Choroid plexus epithelial cell (primary cell): ENCODE measurements around the gene OTOL1.
A peak's percentile ranks its signal among the peaks of the same experiment; 100 is the strongest.
"Not testable (repeated sequence)": the region's sequence is repeated elsewhere in the genome, so short reads cannot be mapped to it uniquely, and the experiment has no call there.

Experiments
- DNase-seq: peaks from one replicate; pipeline ENCODE4 v3.0.0-alpha.2; 2010; ENCODE audit warnings: low read depth
- H3K4me3 ChIP-seq: 2 replicates; pipeline ENCODE4 v1.5.1; 2011; ENCODE audit warnings: low read depth, mild to moderate bottlenecking, control low read depth, low read length, moderate library complexity
- TF ChIP-seq, protein P1 (sequence below): conservative IDR thresholded peaks from 2 replicates; pipeline ENCODE4 v1.5.1; 2011; ENCODE audit warnings: low read depth, mild to moderate bottlenecking, control low read depth, inconsistent platforms, low read length, moderate library complexity

The OTOL1 gene

DNA sequence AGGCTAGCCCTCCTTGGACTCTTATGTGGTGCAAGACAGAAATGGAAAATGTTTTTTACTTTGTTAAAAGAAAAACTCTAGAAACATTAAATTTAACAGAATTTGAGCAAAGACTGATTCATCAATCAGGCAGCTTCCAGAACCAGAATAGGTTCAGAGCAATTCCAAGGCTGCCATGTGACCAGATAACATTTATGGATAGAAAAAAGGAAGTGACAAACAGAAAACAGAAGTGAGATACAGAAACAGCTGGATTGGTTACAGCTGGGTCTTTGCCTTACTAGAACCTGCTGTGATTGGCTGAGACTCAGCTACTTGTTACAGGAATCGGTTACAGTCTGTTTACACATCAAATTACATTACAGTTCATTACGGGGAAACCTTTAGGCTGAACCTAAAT lies 22.5 kb upstream of the OTOL1 start:
- DNase-seq, result peak; percentile 1
- TF ChIP-seq, protein P1, sequence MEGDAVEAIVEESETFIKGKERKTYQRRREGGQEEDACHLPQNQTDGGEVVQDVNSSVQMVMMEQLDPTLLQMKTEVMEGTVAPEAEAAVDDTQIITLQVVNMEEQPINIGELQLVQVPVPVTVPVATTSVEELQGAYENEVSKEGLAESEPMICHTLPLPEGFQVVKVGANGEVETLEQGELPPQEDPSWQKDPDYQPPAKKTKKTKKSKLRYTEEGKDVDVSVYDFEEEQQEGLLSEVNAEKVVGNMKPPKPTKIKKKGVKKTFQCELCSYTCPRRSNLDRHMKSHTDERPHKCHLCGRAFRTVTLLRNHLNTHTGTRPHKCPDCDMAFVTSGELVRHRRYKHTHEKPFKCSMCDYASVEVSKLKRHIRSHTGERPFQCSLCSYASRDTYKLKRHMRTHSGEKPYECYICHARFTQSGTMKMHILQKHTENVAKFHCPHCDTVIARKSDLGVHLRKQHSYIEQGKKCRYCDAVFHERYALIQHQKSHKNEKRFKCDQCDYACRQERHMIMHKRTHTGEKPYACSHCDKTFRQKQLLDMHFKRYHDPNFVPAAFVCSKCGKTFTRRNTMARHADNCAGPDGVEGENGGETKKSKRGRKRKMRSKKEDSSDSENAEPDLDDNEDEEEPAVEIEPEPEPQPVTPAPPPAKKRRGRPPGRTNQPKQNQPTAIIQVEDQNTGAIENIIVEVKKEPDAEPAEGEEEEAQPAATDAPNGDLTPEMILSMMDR, result no peak
- no peak overlapping the region for H3K4me3 ChIP-seq

DNA sequence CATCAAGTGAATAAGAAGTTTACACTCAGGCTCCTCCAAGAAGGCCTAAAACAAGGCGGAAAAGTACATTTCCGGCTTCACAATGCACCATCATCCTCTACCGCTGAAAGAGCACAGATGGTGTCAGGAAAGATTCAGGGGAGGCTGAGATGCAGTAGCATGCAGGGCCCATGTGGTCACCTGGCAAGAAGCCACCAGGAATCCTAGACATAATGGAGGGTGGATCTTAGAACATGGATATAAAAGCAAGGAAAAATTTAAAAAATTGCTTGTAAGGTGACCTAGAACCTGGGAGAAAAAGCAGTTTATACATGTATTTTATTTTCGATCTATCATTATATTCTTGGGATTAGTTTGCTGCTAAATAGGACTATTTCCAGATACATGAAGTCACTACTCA lies 21.9 kb upstream of the OTOL1 start:
- TF ChIP-seq, protein P1, result no peak
- no peak overlapping the region for H3K4me3 ChIP-seq
- no peak for DNase-seq

DNA sequence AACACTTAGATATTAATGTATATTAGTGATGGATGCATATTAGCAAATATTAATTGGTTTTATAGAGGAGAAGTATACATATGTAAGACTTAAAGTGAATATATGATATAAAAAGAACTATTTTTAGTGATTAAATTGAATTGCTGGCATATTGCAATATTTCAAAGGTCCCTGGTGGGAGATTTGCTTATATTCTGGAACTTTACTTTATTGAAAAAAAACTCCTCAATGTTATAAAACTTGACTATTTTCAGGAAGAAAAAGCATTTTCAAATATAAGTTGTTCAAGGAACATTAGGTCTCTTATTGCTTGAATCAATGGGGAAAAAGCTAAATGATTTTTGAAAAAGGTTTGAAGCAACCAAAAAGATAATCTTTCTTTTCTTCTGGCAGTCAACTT lies 21.4 kb upstream of the OTOL1 start:
- TF ChIP-seq, protein P1, result no peak
- no peak overlapping the region for H3K4me3 ChIP-seq
- no peak for DNase-seq

- TF ChIP-seq, protein P1, result no peak
- no peak overlapping the region for H3K4me3 ChIP-seq
- peak; percentile 64 for DNase-seq
Observed at GRCh38 chr3:161475905-161476304, 20.7 kb upstream of the OTOL1 start.

GRCh38 chr3:161484226-161484625 lies 12.4 kb upstream of the OTOL1 start:
- TF ChIP-seq, protein P1, result no peak
- no peak for DNase-seq
- H3K4me3 ChIP-seq, result no peak overlapping the region

GRCh38 chr3:161488284-161488683 lies 8.3 kb upstream of the OTOL1 start:
- not testable (repeated sequence) for H3K4me3 ChIP-seq, DNase-seq

DNA sequence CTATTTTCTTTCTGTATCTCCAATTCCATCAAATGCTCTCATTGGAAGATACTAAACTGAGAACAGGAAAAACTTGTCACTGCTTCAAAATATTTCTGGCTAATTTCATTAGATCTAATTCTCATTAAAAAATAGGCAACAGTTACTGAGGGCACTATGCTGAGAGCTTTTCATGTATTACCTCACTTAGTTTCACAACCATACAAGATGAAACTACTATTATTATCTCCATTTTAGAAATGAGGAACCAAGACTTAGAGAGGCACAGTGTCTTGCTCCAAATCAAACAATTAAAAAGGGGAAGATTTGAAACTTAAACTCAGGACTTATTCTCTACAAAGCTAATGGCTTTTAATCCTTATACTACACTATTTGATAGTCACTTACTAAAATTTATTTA lies 7.2 kb upstream of the OTOL1 start:
- TF ChIP-seq, protein P1, result no peak
- H3K4me3 ChIP-seq, result no peak overlapping the region
- DNase-seq, result no peak

DNA sequence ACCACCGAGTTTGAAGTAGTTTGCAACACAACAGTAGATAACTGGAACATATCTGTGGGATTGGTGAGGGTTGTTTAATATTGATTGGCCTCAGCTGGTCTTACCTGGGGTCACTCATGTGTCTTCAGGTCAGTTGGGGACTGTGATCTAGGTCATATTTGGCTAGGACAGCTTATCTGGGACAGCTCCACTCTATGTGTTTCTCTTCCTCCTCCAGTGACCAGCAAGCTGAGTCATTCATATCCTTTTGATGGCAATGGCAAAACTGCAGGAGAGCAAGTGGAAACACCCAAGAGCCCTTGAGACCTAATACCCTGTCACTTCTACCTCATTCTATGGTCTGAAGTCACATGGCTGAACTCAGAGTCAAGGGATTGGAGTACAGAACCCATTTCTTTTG lies 5.8 kb upstream of the OTOL1 start:
- H3K4me3 ChIP-seq, DNase-seq: not testable (repeated sequence)
